GM19397 (cell line): ENCODE measurements around the gene ASPG.
"Not testable (repeated sequence)": the region's sequence is repeated elsewhere in the genome, so short reads cannot be mapped to it uniquely, and the experiment has no call there.

Experiments used
- ATAC-seq: cut with Tn5 transposase; IDR thresholded peaks from one replicate; pipeline ENCODE4 v1.9.1; 2021; ENCODE audit warnings: mild to moderate bottlenecking, moderate library complexity; ENCODE audit not compliant: unreplicated experiment

ASPG gene

DNA sequence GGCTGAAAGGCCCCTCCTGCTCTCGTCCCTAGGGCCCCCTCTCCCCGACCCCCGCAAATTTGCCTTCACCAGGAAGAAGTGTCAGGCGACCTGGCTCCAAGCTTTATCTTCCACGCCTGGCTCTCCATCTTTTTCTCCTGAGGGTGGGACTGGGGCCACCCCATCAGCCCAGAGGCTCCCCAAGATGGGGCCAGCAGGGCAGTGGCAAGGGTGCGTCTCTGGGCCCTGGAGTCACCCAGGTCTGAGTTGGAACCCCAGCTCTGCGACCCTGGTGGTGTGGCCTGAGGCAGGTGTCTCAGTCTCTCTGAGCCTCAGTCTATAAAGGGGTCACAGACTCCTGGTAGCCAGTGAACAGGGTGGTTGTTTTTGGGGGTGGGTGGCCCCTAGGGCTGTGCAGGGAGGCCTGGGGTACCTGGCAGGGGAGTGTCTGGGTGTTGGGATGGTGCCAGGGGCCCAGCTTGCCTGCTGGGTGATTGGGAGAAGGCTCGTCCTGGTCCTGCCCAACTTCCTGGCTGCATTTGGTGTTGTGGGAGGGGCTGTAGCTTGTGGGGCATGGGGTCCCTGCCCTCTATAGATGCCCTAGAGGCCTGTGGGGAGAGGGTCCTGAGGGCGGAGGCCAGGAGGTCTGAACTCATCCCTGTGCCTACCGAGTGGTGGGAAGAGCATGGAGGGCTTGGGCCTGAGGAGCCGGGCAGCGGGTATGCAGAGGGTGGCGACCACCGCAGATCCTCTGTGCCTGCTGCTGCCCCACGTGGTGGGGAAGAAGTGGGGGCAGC is 60.5 kb downstream of the ASPG start:
- no peak for ATAC-seq

DNA sequence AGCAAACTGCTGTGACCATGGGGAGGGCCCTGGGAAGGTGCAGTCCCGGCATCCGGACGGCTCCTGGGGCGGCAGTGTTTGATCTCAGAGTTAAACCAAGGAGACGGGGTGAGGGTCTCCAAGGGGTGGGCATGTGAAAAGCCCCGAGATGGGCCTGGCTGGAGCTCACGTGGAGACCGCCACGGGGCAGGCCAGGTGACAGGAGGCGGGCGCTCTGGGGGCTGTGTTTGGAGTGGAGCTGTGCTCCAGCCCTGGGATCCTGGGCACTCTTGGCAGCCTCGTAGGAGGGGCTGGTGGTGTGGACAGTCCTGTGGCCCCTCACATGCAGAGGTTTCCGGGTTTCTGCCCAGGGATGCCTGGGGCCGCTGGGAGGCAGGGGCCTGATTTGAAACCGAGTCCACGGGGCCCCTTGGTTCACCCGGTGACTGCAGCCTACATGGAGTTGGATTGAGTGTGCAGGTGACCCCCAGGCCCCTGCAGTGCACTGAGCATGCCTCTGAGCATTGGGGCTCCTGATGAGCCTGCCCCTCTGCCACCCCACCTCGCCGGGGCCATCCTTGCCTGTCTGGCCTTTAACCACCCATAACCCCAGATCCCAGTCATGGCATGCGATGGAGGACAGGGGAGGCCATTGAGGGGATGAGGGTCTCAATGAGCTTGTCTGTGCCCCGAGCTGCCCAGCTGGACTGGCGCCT is 61.3 kb downstream of the ASPG start:
- ATAC-seq, result no peak

- no peak for ATAC-seq
These were observed 62.0 kb downstream of the ASPG start for GRCh38 chr14:104147346-104148125.

DNA sequence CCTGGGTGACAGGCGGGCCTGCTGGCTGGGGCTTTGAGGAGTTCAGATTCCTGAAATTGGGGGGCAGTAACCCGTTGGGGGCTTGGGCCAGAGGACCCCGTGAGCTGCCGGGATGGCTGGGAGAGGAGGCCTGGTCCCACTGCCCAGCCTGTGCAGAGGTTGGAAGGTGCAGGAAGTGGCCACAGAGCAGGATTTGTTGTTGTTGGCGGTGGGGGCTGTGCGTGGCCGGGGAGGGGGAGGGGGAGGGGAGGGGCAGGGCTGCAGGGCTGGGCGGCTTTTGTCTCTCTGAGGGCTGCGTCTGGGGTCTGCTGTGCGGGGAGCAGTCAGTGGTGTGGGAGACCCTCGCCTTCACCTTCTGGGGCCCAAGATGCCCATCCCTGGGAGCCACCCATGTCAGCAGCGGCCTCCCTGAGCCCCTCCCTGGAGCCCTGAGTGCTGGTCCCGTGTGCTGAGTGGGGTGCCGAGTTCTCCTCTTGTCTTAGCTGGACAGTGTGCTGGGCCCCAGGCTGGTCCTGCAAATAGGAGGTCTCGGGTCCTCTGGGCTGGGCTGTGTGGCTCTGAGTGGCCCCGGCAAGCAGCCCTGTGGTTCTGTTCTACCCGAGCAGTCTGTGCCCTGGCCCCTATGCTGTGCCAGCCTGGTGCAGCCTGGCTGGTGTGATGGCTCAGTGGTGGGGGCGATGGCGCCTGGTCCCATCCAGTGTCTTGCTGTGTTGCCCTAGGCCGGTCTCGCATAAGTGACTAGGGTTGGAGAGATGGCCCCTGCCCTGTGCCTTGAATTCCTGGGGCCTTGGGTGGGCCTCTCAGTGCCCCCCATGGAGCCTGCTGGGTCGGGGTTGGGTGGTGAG is 63.2 kb downstream of the ASPG start:
- no peak for ATAC-seq

DNA sequence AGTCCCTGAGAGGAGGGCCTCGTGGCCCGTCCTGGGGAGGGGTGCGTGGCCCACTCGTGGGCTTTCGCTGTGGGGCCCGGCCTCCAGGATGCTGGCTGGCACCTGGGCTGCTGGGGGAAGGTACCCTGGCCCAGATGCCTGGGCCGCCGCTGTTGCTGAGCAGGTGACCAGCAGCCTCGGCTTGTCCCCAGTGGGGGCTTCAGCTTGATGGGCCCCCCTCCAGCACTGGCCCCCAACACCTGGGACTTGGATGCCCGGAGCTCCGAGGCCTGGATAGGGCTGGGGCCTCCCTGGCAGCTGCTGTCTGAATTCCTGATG is 63.7 kb downstream of the ASPG start:
- ATAC-seq, result no peak

DNA sequence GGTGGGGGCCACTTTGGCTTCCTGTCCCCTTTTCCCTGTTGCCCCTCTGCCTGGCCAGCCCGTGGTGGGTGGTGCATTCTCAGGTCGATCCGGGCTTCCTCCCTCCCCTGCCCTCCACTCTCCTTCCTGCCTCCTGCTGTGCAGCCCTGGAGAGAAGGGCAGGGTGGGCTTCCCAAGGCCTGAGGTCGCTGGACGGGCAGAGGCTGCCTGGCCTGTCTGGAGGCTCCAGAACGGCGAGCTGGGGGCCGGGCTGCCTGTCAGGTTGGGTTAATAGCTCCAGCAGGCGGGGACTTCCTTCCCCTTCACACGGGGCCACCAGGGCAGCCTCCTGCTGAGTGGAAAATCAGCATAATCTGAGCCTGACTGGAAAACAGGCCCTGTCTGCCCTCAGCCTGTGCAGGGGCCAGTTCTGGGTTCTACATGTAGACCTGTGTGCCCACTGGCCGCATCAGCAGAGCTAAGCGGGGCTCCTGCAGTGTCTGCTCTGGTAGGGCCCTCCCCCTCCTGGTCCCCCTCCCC is 64.2 kb downstream of the ASPG start:
- no peak for ATAC-seq

DNA sequence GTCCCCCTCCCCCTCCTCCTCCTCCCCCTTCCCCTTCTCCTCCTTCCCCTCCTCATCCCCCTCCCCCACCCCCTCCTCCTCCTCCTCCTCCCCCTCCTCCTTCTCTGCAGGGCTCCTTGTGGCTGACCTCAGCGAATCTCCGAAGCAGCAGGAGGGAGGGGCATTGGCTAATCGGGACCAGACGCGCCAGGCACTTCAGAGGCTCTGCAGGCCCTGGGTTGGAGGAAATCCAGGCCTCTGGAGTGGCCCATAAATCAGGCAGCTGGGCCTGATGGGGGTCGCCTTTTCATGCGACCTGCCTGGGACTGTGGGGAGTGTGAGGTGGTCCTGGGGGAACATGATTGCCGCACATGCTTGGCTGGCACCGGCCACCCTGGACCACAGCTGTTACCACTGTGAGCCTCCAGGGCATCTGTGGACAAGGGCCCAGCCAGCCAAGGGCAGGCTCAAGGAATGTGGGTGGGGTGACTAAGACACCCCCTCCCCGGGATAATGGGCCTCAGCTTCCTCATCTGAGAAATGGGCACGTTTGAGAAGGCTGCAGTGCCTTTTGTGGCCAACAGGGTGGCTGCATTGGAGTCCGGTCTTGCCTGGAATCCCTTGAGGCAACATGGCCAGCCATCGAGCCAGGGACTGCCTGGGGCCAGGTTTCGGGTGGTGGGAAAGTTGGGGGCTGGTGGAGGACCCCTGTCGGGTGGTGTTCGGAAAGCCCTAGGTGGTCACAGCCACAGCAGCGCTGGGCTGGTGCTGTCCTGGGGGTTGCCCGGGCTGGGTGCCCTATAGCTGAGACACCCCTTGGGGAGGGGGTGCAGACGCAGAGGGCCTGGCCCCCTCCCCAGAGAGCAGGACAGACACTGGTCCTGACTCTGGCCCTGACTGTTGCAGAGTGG is 64.9 kb downstream of the ASPG start:
- ATAC-seq, result no peak

DNA sequence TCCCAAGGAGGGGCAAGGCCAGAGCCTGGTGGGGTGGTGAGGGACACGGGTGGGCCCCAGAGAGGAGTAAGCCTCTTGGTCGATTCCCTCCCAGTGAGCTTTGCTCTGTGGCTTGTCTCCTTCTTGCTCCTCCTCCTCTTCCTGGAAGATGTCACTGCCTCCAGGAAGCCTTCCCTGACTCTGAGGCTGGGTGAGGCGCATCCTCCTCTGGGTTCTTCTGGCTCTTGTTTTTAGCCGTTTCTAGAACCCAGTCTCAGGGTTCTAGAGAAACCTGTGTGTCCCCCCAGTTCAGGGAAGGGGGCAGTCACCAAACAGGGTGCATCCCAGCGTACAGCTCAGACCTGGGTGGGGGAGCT is 65.5 kb downstream of the ASPG start:
- no peak for ATAC-seq

GRCh38 chr14:104151566-104152245 is 66.2 kb downstream of the ASPG start:
- ATAC-seq, result no peak

DNA sequence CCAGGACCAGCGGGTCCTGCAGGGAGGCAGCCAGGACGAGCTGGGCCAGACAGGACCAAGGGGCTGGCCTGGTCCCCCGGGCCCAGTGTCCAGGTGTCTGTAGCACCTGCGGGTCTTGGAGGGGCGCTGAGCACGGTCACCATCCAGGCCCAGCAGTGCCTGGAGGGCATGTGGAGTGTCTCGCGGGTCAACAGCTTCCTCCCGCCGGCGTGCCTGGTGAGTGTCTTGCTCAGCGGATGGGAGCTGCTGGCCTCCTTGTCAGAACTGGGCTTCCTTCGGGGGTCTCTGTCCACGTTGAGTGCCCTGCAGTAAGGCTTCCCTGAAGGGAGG is 66.7 kb downstream of the ASPG start:
- no peak for ATAC-seq

GRCh38 chr14:104152686-104153393 is 67.3 kb downstream of the ASPG start:
- no peak for ATAC-seq

DNA sequence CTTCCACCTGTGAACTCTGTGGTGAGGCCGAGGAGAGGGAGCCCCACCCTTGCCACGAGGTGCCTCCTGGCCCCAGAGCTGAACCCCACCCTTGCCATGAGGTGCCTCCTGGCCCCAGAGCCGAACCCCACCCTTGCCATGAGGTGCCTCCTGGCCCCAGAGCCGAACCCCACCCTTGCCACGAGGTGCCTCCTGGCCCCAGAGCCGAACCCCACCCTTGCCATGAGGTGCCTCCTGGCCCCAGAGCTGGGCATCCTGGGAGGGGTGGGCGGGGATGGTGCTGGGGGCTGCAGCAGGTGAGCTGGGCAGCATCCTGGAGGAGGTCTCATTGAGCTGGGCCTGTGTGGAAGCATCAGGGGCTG is 67.9 kb downstream of the ASPG start:
- ATAC-seq, result not testable (repeated sequence)

- no peak for ATAC-seq
These were observed 68.7 kb downstream of the ASPG start for GRCh38 chr14:104154246-104154645.

GRCh38 chr14:104155513-104155912 is 70.0 kb downstream of the ASPG start:
- ATAC-seq, result no peak

- ATAC-seq, result no peak
These were observed 70.6 kb downstream of the ASPG start for GRCh38 chr14:104156142-104156541.

GRCh38 chr14:104157016-104157928 is 71.8 kb downstream of the ASPG start:
- no peak for ATAC-seq

DNA sequence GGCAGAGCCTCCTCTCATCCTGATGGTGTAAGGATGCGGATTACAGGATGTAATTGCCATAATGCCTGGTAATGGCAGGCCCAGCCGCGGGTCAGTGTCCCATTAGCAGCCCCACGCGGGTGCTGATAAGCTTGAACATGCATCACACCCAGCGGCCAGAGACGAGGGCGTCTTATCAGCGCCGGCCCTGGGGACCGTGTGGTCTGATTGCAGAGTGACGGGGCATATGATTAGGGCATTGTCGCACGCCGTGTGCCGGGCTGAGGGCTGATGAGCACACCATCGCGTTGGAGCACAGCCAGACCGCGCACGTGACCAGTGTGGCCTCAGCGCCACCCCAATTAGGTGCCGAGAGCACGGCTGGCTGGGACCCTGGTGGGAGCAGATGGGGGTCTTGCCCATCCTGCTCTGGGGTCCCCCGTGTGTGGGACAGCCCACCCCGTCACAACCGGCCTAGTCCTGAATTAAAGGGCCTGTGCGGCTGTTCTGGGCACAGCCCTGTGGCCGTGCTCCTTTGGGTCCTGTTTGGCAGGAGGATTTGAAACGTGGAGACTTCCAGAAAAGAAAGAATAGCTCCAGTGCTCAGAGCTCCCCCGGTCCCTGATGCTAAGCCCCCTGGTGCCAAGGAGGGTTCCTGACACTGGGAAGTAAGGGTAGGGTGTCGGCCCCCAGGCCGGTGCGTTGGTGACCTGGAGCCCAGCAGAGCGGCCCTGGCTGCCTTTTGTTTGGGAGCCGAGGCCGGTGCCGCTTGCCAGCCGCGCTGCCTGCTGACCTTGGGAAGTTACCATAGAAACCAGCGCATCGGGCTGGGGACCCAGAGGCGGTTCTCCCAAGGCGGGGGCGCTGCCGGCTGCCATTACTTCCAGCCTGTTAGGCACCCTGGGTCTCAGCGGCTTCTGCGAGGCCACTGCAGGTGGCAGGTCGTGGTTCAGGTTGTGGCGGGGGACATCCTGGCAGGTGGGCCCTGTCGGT is 73.6 kb downstream of the ASPG start:
- ATAC-seq, result no peak
